Natural killer cell (primary cell): Measurements from ENCODE around the gene ALAS1. TPM values are rescaled to one million over a fixed set of nuclear protein-coding genes. Genes with fewer than 3 reads are reported as not detected.
A peak's percentile ranks its signal among the peaks of the same experiment; 100 is the strongest.

Source experiments
- ATAC-seq, 3 donors: fragments of 150-1000 bp in 2 of 3; fragments of 200-7000 bp in 1 of 3; cut with Tn5 transposase; 1 replicate in 1 of 3; 2 replicates in 2 of 3; pipeline ENCODE4 v1.10.0; 2021; ENCODE audit warnings: mild to moderate bottlenecking in 2 of 3, moderate library complexity in 2 of 3
- DNase-seq, 2 donors: peaks; one replicate each; pipeline versions ENCODE4 v3.0.0 to v3.0.0-alpha.2; 2013 to 2021; ENCODE audit warnings: mixed read lengths in 1 of 2
- H3K27ac ChIP-seq: one replicate; pipeline ENCODE4 v1.5.1; 2013; ENCODE audit warnings: mild to moderate bottlenecking, low read length
- H3K27me3 ChIP-seq: one replicate; pipeline ENCODE4 v1.6.1; 2013; ENCODE audit warnings: low read length; ENCODE audit not compliant: control insufficient read depth, insufficient read depth
- H3K36me3 ChIP-seq: one replicate; pipeline ENCODE4 v1.6.1; 2013; ENCODE audit warnings: low read length; ENCODE audit not compliant: control insufficient read depth, insufficient read depth
- H3K4me1 ChIP-seq: one replicate; pipeline ENCODE4 v1.6.1; 2013; ENCODE audit warnings: low read length; ENCODE audit not compliant: control insufficient read depth, insufficient read depth
- H3K4me3 ChIP-seq: one replicate; pipeline ENCODE4 v1.5.1; 2013; ENCODE audit warnings: low read length
- H3K9me3 ChIP-seq: one replicate; pipeline ENCODE4 v1.6.1; 2013; ENCODE audit warnings: low read length; ENCODE audit not compliant: control insufficient read depth, insufficient read depth
- H3K27ac Mint-ChIP-seq, 2 donors: one replicate each; pipeline ENCODE4 v1.8.0; 2022; ENCODE audit warnings: mild to moderate bottlenecking in 2 of 2, mixed read lengths in 2 of 2, moderate library complexity in 1 of 2
- H3K27me3 Mint-ChIP-seq, 2 donors: one replicate each; pipeline ENCODE4 v1.8.0; 2022; ENCODE audit warnings: low read depth in 2 of 2, mixed read lengths in 2 of 2
- H3K36me3 Mint-ChIP-seq: one replicate; pipeline ENCODE4 v1.8.0; 2022; ENCODE audit warnings: mixed read lengths
- H3K4me1 Mint-ChIP-seq, 2 donors: one replicate each; pipeline ENCODE4 v1.8.0; 2022; ENCODE audit warnings: mixed read lengths in 2 of 2
- H3K4me3 Mint-ChIP-seq: one replicate; pipeline ENCODE4 v1.8.0; 2022; ENCODE audit warnings: mild to moderate bottlenecking, moderate library complexity, mixed read lengths
- H3K9me3 Mint-ChIP-seq, 2 donors: one replicate each; pipeline ENCODE4 v1.8.0; 2022; ENCODE audit warnings: mixed read lengths in 2 of 2
- CTCF ChIP-seq: fragments of 200-600 bp; IDR thresholded peaks from one replicate; pipeline ENCODE4 v1.8.0; 2022; ENCODE audit warnings: antibody characterized with exemption
- WGBS: methylation state at CpG from one replicate; pipeline ENCODE4 v1.1.7; 2013; ENCODE audit warnings: missing lambda C conversion rate; ENCODE audit not compliant: insufficient coverage; 5-methylcytosine and 5-hydroxymethylcytosine counted together
- intact Hi-C: fragments of 100-400 bp; cut with micrococcal nuclease; formaldehyde crosslinking; loops from one replicate; pipeline ENCODE4 v1.14.2; 2022
- total RNA-seq, 4 donors: library from RNA; stranded (reverse); fragments of 120-200 nt in 1 of 4; gene quantifications; one replicate each; pipeline versions ENCODE4 v1.2.3 to v1.2.4, GENCODE V29; 2013 to 2022

ALAS1 gene
- total RNA-seq, 3 donors from 2014 or later (not counting 1 experiment from before 2014, with no cell fraction given), result 17.0 to 34.5 (median 33.4) TPM

GRCh38 chr3:52154135-52155094 is 43.5 kb upstream of the ALAS1 start, which contains the start of gene POC1A:
Gene POC1A, minus strand, starts transcription at chr3:52154423. Its CDS starts 51 bp downstream, at chr3:52154372.
- H3K36me3 ChIP-seq, result no peaks in the 10 kb centered on the region
- no peaks in the 10 kb centered on the region for H3K9me3 ChIP-seq
- Mint-ChIP-seq H3K9me3 (no peaks in the 10 kb centered on the region), H3K36me3 (no peaks in the 10 kb centered on the region), H3K4me1 (peaks cover 10 to 14% of the 10 kb centered on the region in 2 donors), H3K4me3 (peak within 1 kb of the TSS; percentile 95), H3K27me3 (no peaks in the 10 kb centered on the region), H3K27ac (peak within 1 kb of the TSS; percentile 87 to 96)
- H3K27me3 ChIP-seq, result no peaks in the 10 kb centered on the region
- intact Hi-C loops, result loop anchor here (1.0 to 2.0 kb wide), 3 partner anchors 44 to 212 kb away; partner anchors contain the start of genes ALAS1 and PARP3
- peak within 1 kb of the TSS; percentile 88 for H3K4me3 ChIP-seq
- H3K27ac ChIP-seq, result peak within 1 kb of the TSS; percentile 71
- peaks cover 16% of the 10 kb centered on the region for H3K4me1 ChIP-seq
- under 1% methylated on average over 83 of the region's 83 CpGs for WGBS
- peak; percentile 27 for TF ChIP-seq CTCF
- DNase-seq (peak; percentile 89 to 91), ATAC-seq (peak; percentile 89 to 92 (median 91))

GRCh38 chr3:52155912-52156311 is 42.0 kb upstream of the ALAS1 start:
- Mint-ChIP-seq H3K27me3 (no peaks in the 10 kb centered on the region), H3K4me3 (peak overlapping the region; percentile 80), H3K9me3 (no peaks in the 10 kb centered on the region), H3K36me3 (no peaks in the 10 kb centered on the region), H3K27ac (peak overlapping the region; percentile 53 to 96), H3K4me1 (peaks cover 10 to 14% of the 10 kb centered on the region in 2 donors)
- Histone ChIP-seq H3K27ac (no peak overlapping the region), H3K4me3 (no peak overlapping the region), H3K9me3 (no peaks in the 10 kb centered on the region), H3K4me1 (peaks cover 16% of the 10 kb centered on the region), H3K36me3 (no peaks in the 10 kb centered on the region), H3K27me3 (no peaks in the 10 kb centered on the region)
- intact Hi-C loops, result loop anchor here (2.0 kb wide), 1 partner anchor 213 kb away; the partner anchor contains the start of gene PARP3
- no peak for TF ChIP-seq CTCF
- 97% methylated on average over 3 of the region's 4 CpGs for WGBS
- ATAC-seq, result no peak
- DNase-seq, result no peak

- no peaks in the 10 kb centered on the region for H3K27me3 Mint-ChIP-seq
- no peak overlapping the region for H3K4me3 Mint-ChIP-seq
These were observed 38.5 kb upstream of the ALAS1 start for GRCh38 chr3:52159503-52159902.

More at GRCh38 chr3:52159503-52159902, 38.5 kb upstream of the ALAS1 start:
- DNase-seq, result no peak
- 13% methylated on average over 1 of the region's 1 CpG for WGBS
- H3K27ac Mint-ChIP-seq, result no peak overlapping the region
- Histone ChIP-seq H3K4me3 (no peak overlapping the region), H3K4me1 (peaks cover 6% of the 10 kb centered on the region), H3K36me3 (no peaks in the 10 kb centered on the region), H3K9me3 (no peaks in the 10 kb centered on the region), H3K27ac (no peak overlapping the region), H3K27me3 (no peaks in the 10 kb centered on the region)
- ATAC-seq, result no peak
- peaks cover 5 to 8% of the 10 kb centered on the region in 2 donors for H3K4me1 Mint-ChIP-seq
- H3K36me3 Mint-ChIP-seq, result no peaks in the 10 kb centered on the region
- TF ChIP-seq CTCF, result no peak
- intact Hi-C loops, result no loop called here
- H3K9me3 Mint-ChIP-seq, result no peaks in the 10 kb centered on the region
